HFFc6 (cell line): ENCODE data around the gene CLRN3. TPM values are rescaled to one million over a fixed set of nuclear protein-coding genes. Genes with fewer than 3 reads are reported as not detected.

Experiments
- DNase-seq: peaks from one replicate; pipeline ENCODE4 v3.0.0-alpha.2; 2018
- H3K27ac Mint-ChIP-seq: 2 replicates; pipeline ENCODE4 v1.8.0; 2020; ENCODE audit warnings: mild to moderate bottlenecking, mixed read lengths
- H3K27me3 Mint-ChIP-seq: 2 replicates; pipeline ENCODE4 v1.8.0; 2021; ENCODE audit warnings: mild to moderate bottlenecking, moderate library complexity, mixed read lengths; ENCODE audit not compliant: insufficient read depth
- H3K36me3 Mint-ChIP-seq: 2 replicates; pipeline ENCODE4 v1.8.0; 2021; ENCODE audit warnings: low read depth, mixed read lengths
- H3K4me1 Mint-ChIP-seq: 2 replicates; pipeline ENCODE4 v1.8.0; 2020; ENCODE audit warnings: low read depth, mixed read lengths
- H3K4me3 Mint-ChIP-seq: 2 replicates; pipeline ENCODE4 v1.8.0; 2020; ENCODE audit warnings: mild to moderate bottlenecking, moderate library complexity, mixed read lengths
- H3K9me3 Mint-ChIP-seq: 2 replicates; pipeline ENCODE4 v1.8.0; 2020; ENCODE audit warnings: mild to moderate bottlenecking, mixed read lengths
- total RNA-seq, 6 experiments: library from RNA; stranded (reverse); fragmentation: NEBNext Ultra II Directional; extraction: Animal tissue kit (Norgen Biotek cat#: 25700); gene quantifications; 2 replicates in 1 of 6; 3 replicates in 5 of 6; pipeline ENCODE4 v1.2.3, GENCODE V29; 2021
- TF ChIP-seq, protein P1 (sequence below): fragments of 200-600 bp; sonication (generic); IDR thresholded peaks from 2 replicates; pipeline ENCODE4 v1.5.0; 2021; ENCODE audit warnings: antibody characterized with exemption, mild to moderate bottlenecking

CLRN3 gene
- total RNA-seq, 6 experiments from 2014 or later: not detected

DNA sequence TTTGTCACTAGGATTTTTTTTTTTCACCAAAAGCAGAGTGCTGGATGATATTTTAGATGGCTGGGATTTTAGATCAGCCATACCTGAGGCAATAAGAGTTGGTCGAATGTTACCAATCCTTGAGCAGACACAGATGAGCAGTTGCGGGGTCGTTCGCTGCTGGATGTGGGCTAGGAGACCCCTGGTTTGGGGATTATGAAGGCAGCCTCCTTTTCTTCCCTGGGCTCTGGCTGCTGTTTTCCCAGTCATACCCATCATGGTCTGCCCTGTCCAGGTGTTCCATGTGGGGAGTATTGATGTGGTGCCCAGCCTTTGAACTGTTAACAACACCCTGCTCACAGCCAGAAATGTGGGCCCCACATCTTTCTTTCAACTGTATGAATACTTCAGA, 19.1 kb upstream of the CLRN3 start:
- Mint-ChIP-seq H3K9me3 (peaks cover 28% of the 10 kb centered on the region), H3K27me3 (no peaks in the 10 kb centered on the region), H3K4me1 (no peaks in the 10 kb centered on the region), H3K27ac (no peak overlapping the region), H3K36me3 (no peaks in the 10 kb centered on the region), H3K4me3 (no peak overlapping the region)
- no peak for DNase-seq
- TF ChIP-seq, protein P1, sequence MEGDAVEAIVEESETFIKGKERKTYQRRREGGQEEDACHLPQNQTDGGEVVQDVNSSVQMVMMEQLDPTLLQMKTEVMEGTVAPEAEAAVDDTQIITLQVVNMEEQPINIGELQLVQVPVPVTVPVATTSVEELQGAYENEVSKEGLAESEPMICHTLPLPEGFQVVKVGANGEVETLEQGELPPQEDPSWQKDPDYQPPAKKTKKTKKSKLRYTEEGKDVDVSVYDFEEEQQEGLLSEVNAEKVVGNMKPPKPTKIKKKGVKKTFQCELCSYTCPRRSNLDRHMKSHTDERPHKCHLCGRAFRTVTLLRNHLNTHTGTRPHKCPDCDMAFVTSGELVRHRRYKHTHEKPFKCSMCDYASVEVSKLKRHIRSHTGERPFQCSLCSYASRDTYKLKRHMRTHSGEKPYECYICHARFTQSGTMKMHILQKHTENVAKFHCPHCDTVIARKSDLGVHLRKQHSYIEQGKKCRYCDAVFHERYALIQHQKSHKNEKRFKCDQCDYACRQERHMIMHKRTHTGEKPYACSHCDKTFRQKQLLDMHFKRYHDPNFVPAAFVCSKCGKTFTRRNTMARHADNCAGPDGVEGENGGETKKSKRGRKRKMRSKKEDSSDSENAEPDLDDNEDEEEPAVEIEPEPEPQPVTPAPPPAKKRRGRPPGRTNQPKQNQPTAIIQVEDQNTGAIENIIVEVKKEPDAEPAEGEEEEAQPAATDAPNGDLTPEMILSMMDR: no peak

DNA sequence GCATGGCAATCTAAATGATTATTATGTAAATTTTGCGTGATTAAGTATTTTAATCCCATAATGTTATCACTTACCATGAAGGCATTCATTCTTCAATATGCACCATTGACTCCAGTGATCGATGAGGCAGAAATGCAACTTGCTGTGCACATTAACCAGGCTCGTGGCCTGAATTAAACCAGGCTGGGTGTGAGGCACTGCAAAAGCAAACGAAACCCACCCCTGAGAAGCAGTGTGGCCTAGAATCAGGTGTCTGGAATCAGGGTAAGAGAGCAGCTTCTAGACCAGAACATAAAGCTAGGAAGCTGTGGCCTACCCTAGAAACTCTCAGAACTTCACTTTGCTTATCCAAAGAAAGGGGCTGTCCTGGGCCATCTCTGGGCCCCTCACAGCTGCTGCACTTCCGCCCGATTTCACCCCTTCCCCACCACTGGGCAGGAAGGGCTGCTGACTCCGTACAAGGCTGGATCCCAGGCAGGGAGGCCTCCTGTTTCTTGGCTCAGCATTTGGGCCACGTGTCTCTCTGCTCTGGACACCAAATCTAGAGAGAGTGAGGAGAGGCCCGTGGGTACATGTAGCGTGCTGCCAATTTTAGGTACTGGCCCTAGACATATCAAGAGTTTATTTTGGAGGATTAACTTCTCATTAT, 18.6 kb upstream of the CLRN3 start:
- H3K9me3 Mint-ChIP-seq: peaks cover 28% of the 10 kb centered on the region
- H3K27ac Mint-ChIP-seq: no peak overlapping the region
- no peak overlapping the region for H3K4me3 Mint-ChIP-seq
- H3K4me1 Mint-ChIP-seq: no peaks in the 10 kb centered on the region
- no peaks in the 10 kb centered on the region for H3K27me3 Mint-ChIP-seq
- no peak for DNase-seq
- TF ChIP-seq, protein P1: no peak
- no peaks in the 10 kb centered on the region for H3K36me3 Mint-ChIP-seq

DNA sequence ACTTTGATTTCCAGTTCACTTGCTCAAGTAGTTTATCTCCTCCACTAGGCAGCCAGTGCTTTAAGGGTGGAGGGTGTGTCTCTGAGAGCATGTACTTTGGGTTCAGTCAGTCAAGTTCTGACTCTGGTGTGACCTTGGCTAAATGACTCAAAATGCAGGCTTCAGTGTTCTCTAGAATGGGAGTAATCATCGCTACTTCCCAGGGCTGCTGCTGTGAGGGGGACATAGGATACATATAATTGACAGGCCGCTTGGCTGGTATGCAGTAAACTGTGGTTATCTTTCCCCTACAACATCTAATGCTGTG, 17.7 kb upstream of the CLRN3 start:
- TF ChIP-seq, protein P1: no peak
- H3K27ac Mint-ChIP-seq: no peak overlapping the region
- H3K4me3 Mint-ChIP-seq: no peak overlapping the region
- H3K4me1 Mint-ChIP-seq: no peaks in the 10 kb centered on the region
- H3K36me3 Mint-ChIP-seq: no peaks in the 10 kb centered on the region
- no peak for DNase-seq
- H3K9me3 Mint-ChIP-seq: peaks cover 34% of the 10 kb centered on the region
- H3K27me3 Mint-ChIP-seq: peaks cover 1% of the 10 kb centered on the region

DNA sequence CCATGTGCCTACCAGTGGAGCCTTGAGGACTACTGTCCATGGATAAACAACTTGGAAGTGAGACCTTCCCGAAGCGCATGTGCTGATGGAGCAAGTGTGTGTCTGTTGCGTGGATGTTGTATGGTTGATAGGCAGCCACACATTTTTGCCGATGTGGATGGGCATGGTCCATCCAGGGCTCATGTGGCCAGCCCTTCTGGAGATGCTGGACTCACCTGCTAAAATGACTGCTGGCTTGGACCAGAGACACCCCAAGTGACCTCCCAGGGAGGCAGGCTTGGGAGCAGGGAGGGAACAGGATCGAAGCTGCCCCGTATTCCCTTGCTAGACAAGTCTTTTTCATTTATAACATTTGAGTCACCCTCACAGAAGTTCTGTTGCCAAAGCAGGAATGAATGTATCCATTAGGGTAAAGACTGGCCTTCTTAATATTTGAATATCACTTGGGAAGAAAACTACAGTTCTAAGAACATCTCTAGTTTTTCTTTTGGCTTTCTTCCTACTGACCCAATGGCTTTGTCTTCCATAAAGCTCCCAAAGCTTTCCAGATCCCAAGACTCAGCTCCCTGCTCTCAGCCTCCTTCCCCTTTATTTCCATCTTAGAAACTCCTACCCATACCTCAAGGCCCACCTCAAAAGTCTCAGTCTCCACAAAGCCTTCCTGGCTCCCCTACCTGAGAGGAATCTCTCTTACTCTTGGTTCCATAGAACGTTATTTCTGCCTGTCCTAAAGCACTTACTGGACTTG, 17.1 kb upstream of the CLRN3 start:
- no peak overlapping the region for H3K27ac Mint-ChIP-seq
- H3K9me3 Mint-ChIP-seq: peaks cover 38% of the 10 kb centered on the region
- H3K27me3 Mint-ChIP-seq: peaks cover 5% of the 10 kb centered on the region
- DNase-seq: no peak
- H3K4me1 Mint-ChIP-seq: no peaks in the 10 kb centered on the region
- TF ChIP-seq, protein P1: no peak
- no peaks in the 10 kb centered on the region for H3K36me3 Mint-ChIP-seq
- H3K4me3 Mint-ChIP-seq: no peak overlapping the region

DNA sequence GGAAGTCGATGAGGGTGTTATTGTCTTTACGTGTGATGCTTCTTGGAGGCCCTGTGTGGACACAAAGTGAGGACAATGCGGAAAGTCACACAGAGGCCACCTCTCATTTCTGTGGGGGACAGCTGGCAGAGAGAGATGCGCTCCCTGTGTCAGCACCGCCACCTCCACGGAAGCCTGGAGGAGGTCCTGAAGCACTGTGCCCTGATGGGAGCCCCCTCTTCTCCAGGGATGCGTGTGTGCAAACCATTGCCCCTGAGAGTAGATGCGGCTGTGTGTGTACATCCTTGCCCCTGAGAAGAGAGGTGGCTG, 16.2 kb upstream of the CLRN3 start:
- no peak for DNase-seq
- H3K4me3 Mint-ChIP-seq: no peak overlapping the region
- H3K4me1 Mint-ChIP-seq: no peaks in the 10 kb centered on the region
- no peaks in the 10 kb centered on the region for H3K36me3 Mint-ChIP-seq
- TF ChIP-seq, protein P1: no peak
- H3K27me3 Mint-ChIP-seq: peaks cover 5% of the 10 kb centered on the region
- no peak overlapping the region for H3K27ac Mint-ChIP-seq
- H3K9me3 Mint-ChIP-seq: peaks cover 44% of the 10 kb centered on the region
